Esophagus muscularis mucosa (tissue), 3 donors: Measurements from ENCODE around the gene ANK2.

Experiments
- CTCF ChIP-seq, 3 experiments: fragments of 200-600 bp in 2 of 3; fragments of 450-650 bp in 1 of 3; sonication (generic) in 2 of 3; IDR thresholded peaks; one replicate each; pipeline ENCODE4 v1.5.1; 2017 to 2019; ENCODE audit warnings: antibody characterized with exemption in 3 of 3, mild to moderate bottlenecking in 2 of 3, moderate library complexity in 1 of 3
- POLR2A ChIP-seq: fragments of 450-650 bp; IDR thresholded peaks from one replicate; pipeline ENCODE4 v1.6.1; 2017; ENCODE audit warnings: antibody characterized with exemption, moderate library complexity, mild to moderate bottlenecking, low read depth
- POLR2AphosphoS5 ChIP-seq, 2 donors: sonication (generic); formaldehyde crosslinking; IDR thresholded peaks; one replicate each; pipeline ENCODE4 v1.6.1; 2017; ENCODE audit warnings: antibody characterized with exemption in 2 of 2

DNA sequence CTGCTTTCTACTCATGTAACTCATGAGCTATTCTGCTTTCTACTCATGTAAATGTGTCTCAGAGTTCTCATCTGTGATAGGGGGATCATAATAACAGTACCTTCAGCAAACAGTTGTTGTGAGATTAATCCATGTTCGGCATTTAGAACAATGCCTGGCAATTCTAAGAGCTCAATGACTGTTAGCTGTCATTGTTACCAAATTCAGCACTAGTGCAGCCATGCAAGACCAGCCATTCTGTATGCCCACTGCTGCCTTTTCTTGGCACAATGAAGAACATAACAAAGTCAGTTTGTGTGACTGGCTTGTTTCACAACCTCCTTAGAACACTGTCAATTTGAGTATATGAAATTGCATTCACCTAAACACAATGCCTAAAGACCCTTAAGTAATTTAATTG is 163.2 kb downstream of the ANK2 start:
- TF ChIP-seq POLR2AphosphoS5 (IDR thresholded peaks at IDR 0.05) (no peak), CTCF (IDR thresholded peaks at IDR 0.05) (no peak), POLR2A (no peak)
